ENCODE results near the gene USP1.

USP1 gene

GRCh38 chr1:62436466-62437272 is at the start of gene USP1:
USP1 (plus strand) TSS chr1:62437049; CDS start chr1:62439868, 2,819 bp downstream.
- DNase-seq, result peak; percentile 100

- DNase-seq, result no peak
Observed at GRCh38 chr1:62389531-62389930, 47.3 kb upstream of the USP1 start.

DNA sequence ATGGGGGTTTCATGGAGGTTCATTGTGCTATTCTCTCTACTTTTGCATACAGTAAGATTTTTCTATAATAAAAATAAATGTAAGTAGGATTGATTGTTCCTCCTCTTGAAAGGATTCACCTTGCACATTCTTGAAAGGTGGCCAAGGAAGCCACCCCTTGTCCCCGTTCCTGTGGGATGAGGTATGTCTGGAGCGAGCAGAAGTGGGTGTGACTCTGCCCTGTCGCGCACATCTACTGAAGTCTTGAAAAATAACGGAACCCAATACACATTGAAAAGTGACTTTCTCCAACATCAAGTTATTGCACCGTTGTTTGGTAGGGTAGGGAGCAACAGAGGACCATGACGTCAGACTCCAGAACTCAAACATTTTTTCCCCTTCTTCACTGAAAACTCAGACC is 46.8 kb upstream of the USP1 start:
- DNase-seq, result no peak

- no peak for DNase-seq
Observed at GRCh38 chr1:62391369-62391971, 45.4 kb upstream of the USP1 start.

GRCh38 chr1:62392951-62393350 is 43.9 kb upstream of the USP1 start:
- no peak for DNase-seq

DNA sequence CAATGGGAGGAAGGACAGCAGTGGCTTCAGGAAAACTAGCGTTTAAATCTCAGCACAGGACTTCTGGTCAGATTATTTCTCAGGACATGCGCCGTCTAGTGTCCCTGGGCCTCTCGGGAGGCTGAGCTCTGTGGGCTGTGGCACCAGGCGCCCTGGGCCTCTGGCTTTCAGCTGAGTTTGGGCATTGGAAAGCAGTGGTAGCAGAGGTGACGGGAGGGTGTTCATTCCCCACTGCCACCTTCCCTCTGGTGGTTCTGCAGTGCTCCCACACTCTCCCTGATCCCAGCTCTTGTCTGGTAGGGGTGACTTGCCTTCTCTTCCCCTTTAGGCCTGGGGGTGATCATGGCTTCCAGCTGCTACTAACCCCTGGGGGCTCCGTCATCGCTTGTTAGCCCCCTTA is 42.2 kb upstream of the USP1 start:
- no peak for DNase-seq

DNA sequence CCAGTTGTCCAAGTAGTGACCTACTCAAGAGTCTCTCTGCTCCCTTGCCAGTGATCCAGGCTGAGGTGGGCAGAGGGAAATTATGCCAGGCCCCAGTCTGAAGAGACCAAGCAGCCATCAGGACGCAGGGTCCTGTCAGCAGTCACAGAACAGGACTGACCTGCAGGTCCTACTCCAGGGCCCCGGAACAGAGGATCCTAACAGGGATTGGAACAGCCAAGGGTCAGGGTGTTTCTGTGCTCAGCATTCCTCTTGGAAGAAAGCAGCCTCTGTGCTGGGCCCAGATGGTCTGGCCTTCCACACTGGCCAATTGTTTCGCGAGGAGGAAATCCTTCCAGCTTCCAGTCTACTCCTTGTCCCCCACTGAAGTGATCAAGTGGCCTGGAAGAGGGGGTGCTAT is 41.6 kb upstream of the USP1 start:
- no peak for DNase-seq

GRCh38 chr1:62396871-62397270 is 40.0 kb upstream of the USP1 start:
- no peak for DNase-seq

DNA sequence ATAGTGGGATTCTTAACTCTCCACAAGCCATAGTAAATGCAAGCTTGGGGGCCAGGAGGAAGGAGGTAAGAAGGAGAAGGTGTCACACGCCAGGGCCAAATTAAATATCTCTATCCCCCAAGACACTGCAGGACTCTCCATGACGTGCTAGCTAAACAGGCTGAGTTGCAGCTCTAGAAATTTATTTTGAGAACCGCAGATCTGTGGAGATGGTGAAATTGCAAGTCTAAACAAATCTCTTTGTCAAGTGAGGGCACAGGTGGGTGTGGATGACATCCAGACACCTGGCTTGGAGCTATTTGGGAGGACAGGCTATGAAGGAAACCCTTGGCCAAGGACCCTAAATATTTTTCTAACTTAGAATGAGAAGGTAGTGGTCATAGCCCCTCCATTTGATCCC is 39.5 kb upstream of the USP1 start:
- no peak for DNase-seq

GRCh38 chr1:62398377-62398776 is 38.5 kb upstream of the USP1 start:
- DNase-seq, result no peak

GRCh38 chr1:62401034-62401760 is 35.7 kb upstream of the USP1 start:
- peak; percentile 49 for DNase-seq

DNA sequence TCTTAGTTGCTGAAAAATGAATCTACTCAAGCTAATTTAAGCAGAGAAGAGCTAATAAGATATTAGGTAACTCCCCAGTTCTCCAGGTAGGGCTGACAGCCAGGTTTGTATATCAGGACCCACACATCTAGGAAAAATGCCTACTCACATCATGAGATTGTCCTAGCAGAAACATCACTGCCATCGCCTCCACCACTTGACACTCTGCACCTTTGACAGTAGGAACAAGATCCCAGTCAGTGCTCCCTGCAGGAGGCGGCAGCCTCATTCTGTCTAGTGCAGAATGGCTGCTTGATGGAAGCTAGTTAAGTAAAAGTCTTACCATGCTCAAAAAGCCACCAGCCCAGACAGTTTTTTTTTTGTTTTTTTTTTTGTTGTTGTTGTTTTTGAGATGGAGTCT is 31.6 kb upstream of the USP1 start:
- DNase-seq, result no peak

DNA sequence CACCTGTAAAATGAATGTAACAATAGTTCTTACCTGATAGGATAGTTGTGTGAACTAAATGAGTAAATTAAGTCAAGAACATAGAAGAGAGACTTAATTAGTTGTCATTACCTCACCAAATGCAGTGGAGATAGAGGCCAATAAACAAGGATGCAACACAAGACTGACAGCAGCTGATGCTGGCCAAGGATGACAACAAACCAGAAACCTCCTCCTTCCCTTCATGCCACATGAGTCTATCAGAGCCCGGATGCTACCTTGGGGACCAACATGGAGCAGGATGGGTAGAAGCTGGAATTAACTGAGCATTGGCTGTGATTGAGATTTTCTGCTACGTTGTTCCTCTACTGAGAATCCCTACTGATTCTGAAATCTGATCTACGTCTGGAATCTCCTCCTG is 30.3 kb upstream of the USP1 start:
- DNase-seq, result no peak

- peak; percentile 26 for DNase-seq
Observed at GRCh38 chr1:62407398-62408009, 29.3 kb upstream of the USP1 start.

GRCh38 chr1:62415687-62416086 is 21.2 kb upstream of the USP1 start:
- DNase-seq, result no peak

- DNase-seq, result no peak
Observed at GRCh38 chr1:62417351-62417999, 19.4 kb upstream of the USP1 start.

DNA sequence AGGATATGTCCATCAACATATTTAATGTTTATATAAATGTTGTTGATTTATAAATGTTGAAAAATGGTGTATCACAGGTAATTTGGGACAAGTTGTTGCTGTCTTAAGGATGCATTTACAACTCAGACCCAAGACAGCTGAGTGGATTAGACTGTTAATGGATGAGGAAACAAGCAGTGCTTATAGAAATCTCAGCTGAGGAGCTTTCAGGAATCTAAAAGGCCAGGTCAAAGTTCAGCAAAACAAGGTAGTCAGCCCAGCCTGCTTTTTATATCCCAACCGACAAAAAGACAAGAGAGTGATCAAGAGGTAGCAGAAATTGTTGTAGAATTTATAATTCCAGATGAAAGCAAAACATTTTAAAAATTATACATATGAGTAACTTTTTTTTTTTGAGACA is 16.6 kb upstream of the USP1 start:
- no peak for DNase-seq

DNA sequence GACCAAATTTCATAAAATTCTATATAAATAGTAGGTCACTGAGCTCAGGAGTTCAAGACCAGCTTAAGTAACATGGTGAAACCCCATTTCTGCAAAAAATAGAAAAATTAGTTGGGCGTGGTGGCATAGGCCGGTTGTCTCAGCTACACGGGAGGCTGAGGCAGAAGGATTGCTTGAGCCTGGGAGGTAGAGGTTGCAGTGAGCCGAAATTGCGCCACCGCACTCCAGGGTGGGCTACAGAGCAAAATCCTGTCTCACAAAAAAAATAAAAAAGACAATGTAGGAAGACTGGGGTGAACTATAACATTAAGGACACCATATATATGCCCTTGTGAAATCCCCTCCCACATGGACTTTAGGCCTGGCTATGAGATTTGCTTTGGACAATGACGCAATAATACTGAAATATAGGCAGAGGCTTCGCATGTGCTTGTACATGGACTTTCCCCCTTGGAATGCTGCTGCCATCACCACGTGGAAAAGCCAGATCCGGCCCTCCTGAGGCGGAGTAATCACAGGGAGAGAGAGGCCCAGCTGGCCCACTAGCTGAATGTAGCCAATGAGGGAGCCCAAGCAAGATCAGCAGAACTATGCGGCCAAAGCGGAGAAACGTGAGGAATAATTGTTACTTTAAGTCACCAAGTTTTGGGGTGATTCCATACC is 13.1 kb upstream of the USP1 start:
- DNase-seq, result no peak

GRCh38 chr1:62424411-62424810 is 12.4 kb upstream of the USP1 start:
- no peak for DNase-seq

DNA sequence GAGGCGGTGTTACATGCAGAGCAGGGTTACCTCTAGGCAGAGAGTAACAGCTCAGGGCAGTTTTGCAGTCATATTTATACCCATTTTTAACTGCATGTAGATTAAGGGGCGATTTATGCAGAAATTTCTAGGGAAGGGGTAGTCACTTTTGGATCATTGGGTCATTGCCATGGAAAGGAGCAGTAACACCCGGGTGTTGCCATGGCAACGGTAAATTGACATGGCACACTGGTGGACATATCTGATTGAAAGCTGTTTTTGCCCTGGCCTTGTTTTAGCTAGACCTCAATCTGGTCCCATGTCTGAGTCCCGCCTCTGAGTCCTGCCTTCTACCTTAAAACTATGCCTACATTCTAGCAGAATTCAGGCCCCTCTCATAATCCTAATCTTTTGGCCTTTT is 11.8 kb upstream of the USP1 start:
- no peak for DNase-seq

- no peak for DNase-seq
Observed at GRCh38 chr1:62426237-62426636, 10.6 kb upstream of the USP1 start.

DNA sequence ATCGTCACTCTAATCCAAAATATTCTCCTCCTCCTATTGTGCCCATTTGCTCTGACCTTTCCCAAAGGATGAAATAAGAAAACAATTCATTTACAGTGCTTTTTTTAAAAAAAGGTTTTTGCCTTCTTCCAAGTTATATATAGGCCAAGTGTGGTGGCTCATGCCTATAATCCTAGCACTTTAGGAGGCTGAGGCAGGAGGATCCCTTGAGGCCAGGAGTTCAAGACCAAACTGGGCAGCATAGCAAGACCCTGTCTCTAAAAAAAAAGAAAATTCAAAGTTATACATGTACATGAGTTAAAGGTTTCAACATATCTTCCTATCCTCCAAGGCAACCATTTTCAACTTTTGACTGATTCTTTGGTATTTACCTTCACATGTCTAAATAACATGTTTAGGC is 10.1 kb upstream of the USP1 start:
- no peak for DNase-seq

DNA sequence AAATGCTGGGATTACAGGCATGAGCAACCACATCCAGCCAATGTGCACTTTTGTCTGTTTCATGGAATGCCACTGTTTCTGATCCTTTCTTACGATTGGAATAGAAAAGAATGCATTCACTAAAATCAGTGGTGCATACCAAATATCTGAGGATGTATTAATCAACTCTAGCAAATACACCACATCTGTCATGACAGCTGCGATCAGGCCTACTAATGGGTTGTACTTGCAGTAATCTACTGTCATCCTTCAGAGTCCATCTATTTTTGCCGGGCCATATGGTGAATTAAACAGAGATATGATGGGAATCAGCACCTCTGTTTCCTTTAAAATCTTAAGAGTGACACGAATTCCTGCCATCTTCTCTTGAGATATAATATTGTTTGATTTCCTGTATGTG is 8.5 kb upstream of the USP1 start:
- DNase-seq, result peak; percentile 60
